ENCODE measurements around the gene CDK4.

Gene CDK4

GRCh38 chr12:57736741-57737466 is 15.2 kb downstream of the CDK4 start:
- no peak for DNase-seq

- no peak for DNase-seq
Observed at GRCh38 chr12:57735952-57736740, 16.0 kb downstream of the CDK4 start.

- DNase-seq = no peak
Observed at GRCh38 chr12:57735198-57735855, 16.8 kb downstream of the CDK4 start.

GRCh38 chr12:57734591-57734990 is 17.5 kb downstream of the CDK4 start:
- no peak for DNase-seq

GRCh38 chr12:57733928-57734327 is 18.2 kb downstream of the CDK4 start:
- DNase-seq = no peak

- DNase-seq = no peak
Observed at GRCh38 chr12:57732726-57733593, 19.1 kb downstream of the CDK4 start.

GRCh38 chr12:57732270-57732669 is 19.8 kb downstream of the CDK4 start:
- no peak for DNase-seq

GRCh38 chr12:57731411-57732080 is 20.6 kb downstream of the CDK4 start:
- no peak for DNase-seq

GRCh38 chr12:57730336-57731067 is 21.6 kb downstream of the CDK4 start:
- no peak for DNase-seq

GRCh38 chr12:57729321-57729844 is 22.7 kb downstream of the CDK4 start:
- DNase-seq = no peak

- DNase-seq = no peak
Observed at GRCh38 chr12:57727758-57728395, 24.2 kb downstream of the CDK4 start.

- DNase-seq = no peak
Observed at GRCh38 chr12:57726884-57727757, 25.0 kb downstream of the CDK4 start.

GRCh38 chr12:57726151-57726883 is 25.8 kb downstream of the CDK4 start:
- peak; percentile 82 for DNase-seq

GRCh38 chr12:57725851-57726150 is 26.3 kb downstream of the CDK4 start:
- DNase-seq = no peak

GRCh38 chr12:57724936-57725740 is 27.0 kb downstream of the CDK4 start:
- DNase-seq = no peak

- no peak for DNase-seq
Observed at GRCh38 chr12:57724003-57724935, 27.8 kb downstream of the CDK4 start.

GRCh38 chr12:57723630-57723962 is 28.5 kb downstream of the CDK4 start:
- DNase-seq = no peak
